Stimulated activated CD8-positive, alpha-beta memory T cell treated with anti-CD3 and anti-CD28 coated beads, Interleukin-15, amount 100 ng/mL, for 24 hours (primary cell): Measurements from ENCODE around the gene B3GLCT.
"Not testable (repeated sequence)": the region's sequence is repeated elsewhere in the genome, so short reads cannot be mapped to it uniquely, and the experiment has no call there.

Experiments
- DNase-seq: peaks from one replicate; pipeline ENCODE4 v3.0.0-alpha.2; 2020; ENCODE audit warnings: low read depth

Gene B3GLCT

GRCh38 chr13:31278869-31279268 lies 79.1 kb downstream of the B3GLCT start:
- DNase-seq, result no peak

- DNase-seq, result no peak
Measured at GRCh38 chr13:31282741-31283455, 83.1 kb downstream of the B3GLCT start.

DNA sequence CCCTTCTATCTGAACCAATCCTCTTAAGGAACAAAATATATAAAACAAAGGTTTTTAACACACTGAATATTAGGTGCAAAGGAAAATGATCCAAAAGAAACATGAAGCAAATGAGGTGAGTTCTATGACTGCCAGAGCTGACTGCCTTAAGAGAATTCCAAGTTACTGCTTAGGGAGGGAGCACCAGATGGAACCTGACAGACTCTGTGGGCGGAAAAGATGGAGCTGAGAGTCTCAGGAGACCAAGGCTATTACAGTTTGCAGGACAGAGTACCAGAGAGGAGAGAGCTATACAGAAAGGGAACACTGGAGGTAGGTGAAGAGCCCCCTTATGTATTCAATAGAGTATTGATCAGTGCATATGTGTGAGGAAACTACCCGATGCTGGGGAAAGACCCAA lies 87.2 kb downstream of the B3GLCT start:
- DNase-seq, result no peak

GRCh38 chr13:31301119-31301518 lies 101.3 kb downstream of the B3GLCT start:
- no peak for DNase-seq

- no peak for DNase-seq
Measured at GRCh38 chr13:31310356-31310755, 110.6 kb downstream of the B3GLCT start.

- DNase-seq, result no peak
Measured at GRCh38 chr13:31310786-31311185, 111.0 kb downstream of the B3GLCT start.

DNA sequence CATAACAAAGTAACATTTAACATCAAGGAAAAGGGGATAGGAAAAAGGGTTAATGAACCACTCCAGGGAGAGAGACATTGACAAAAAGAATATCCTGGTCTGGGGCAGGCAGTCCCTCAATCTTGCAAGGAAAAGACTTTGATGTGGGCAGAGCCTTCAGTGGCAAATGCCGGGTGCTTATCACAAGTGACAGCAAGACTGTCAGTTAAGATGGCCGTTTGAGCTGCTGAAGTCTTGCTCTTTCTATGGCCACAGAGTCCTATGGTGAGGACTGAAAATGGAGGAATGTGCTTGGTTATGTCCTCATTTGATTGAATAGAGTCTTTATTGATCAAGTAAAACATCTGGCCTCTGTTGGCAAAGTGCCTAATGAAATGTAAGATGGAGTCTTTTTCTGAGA lies 112.1 kb downstream of the B3GLCT start:
- DNase-seq, result no peak

DNA sequence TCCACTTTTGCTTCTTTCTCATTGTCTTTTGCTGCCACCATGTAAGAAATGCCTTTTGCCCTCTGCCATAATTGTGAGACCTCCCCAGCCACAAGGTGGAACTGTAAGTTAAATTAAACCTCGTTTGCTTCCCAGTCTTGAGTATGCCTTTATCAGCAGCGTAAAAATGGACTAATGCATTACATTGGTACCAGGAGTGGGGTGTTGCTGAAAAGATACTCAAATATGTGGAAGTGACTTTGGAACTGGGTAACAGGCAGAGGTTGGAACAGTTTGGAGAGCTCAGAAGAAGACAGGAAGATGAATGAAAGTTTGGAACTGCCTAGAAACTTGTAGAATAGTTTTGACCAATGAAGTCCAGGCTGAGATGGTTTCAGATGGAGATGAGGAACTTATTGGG lies 115.2 kb downstream of the B3GLCT start:
- DNase-seq, result no peak

GRCh38 chr13:31320946-31321345 lies 121.2 kb downstream of the B3GLCT start:
- DNase-seq, result no peak

DNA sequence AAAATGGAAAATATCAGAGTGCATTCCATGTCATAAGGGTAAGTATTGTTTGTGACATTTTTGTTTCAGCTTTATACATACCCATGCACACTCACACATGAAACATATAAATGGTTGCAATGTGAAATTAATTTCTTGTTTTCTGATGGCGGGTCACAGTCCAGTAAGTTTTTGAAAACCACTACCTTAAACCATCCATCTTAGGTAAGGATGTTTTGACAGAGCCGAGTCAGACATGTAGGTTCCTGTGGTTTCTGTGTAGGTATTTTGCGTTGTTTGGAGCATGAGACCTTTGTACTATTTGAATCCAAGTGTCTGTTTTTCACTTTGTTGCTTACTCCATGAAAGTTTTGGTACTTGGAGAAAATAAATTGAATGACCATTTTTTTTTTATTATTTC lies 121.7 kb downstream of the B3GLCT start:
- DNase-seq, result no peak

- no peak for DNase-seq
Measured at GRCh38 chr13:31322026-31322425, 122.3 kb downstream of the B3GLCT start.

- no peak for DNase-seq
Measured at GRCh38 chr13:31322702-31323405, 123.1 kb downstream of the B3GLCT start.

- DNase-seq, result no peak
Measured at GRCh38 chr13:31327182-31327860, 127.5 kb downstream of the B3GLCT start.

DNA sequence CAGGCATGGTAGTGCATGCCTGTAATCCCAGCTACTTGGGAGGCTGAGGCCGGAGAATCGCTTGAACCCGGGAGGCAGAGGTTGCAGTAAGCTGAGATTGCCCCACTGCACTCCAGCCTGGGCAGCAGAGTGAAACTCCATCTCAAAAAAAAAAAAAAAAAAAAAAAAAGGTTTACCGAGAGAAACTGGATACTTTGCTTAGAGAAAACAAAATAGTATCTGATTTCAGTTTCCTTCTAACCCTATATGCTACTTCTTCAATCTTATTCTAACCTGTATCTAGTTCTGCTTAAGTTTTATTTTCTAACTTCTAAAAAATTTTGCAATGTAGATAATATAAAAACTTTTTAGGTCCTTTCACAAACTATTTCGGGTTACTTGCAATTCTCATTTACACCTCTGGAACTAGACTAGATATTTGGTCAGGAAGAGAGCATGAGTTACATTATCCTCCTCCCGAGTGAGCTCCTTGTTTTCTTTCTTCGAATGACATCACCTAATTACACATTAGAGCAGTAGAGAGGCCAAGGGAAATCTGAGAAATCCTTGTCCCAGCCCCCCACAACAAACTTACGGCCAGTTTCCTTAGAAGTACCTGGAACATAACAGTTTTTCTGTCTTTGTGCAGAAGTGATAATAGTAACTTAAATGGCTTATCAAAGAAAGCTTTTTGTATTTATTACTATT lies 128.9 kb downstream of the B3GLCT start:
- DNase-seq, result no peak

- DNase-seq, result no peak
Measured at GRCh38 chr13:31330236-31330635, 130.5 kb downstream of the B3GLCT start.

GRCh38 chr13:31331068-31331467 lies 131.3 kb downstream of the B3GLCT start:
- DNase-seq, result no peak

- DNase-seq, result no peak
Measured at GRCh38 chr13:31334547-31334946, 134.8 kb downstream of the B3GLCT start.

GRCh38 chr13:31334994-31335557 lies 135.3 kb downstream of the B3GLCT start:
- DNase-seq, result no peak

GRCh38 chr13:31339616-31340015 lies 139.8 kb downstream of the B3GLCT start:
- DNase-seq, result not testable (repeated sequence)

DNA sequence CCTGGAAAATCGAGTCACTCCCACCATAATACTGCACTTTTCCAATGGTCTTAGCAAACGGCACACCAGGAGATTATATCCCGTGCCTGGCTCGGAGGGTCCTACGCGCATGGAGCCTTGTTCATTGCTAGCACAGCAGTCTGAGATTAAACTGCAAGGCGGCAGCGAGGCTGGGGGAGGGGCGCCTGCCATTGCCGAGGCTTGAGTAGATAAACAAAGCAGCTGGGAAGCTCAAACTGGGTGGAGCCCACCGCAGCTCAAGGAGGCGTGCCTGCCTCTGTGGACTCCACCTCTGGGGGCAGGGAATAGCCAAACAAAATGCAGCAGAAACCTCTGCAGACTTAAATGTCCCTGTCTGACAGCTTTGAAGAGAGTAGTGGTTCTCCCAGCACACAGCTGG lies 141.1 kb downstream of the B3GLCT start:
- DNase-seq, result not testable (repeated sequence)

DNA sequence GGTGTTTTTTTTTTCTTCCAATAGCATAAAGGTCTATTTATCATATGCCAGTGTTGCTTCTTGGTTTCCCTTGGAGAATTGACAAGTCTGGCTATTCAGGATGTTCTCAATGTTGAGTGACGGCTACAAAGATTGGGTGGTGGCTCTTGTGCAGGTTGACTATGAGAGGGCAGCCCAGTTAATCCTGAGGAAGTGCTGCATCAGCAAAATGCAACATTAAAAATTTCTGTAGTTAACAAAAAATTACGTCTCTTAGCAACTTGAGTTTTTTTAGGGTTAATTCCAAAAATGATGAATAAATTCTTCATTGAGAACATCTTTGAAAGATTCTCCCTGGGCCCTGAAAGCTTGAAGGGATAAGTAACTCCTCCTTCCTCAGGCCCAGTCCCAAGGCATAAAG lies 147.1 kb downstream of the B3GLCT start:
- no peak for DNase-seq

DNA sequence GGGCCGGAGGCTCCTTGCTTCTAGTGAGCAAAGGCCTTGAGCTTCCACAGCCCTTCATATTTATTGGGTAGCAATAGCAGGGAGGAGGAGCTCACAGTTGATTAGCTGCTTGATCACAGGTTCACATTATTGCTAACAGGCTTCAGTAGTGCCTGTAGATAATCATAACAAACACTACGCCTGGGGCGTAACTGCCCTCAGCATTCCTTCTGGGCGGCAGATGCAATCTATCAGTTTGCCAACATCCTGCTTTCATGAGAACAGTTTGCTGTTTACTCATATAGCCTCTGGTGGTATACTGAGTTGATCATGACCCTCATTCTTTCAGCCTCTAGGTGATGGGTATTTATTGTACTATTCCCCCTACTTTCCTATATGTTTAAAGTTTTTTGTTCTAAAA lies 149.4 kb downstream of the B3GLCT start:
- no peak for DNase-seq
